Measurements from ENCODE around the gene MMP11. TPM values are rescaled to one million over a fixed set of nuclear protein-coding genes. Genes with fewer than 3 reads are reported as not detected.

The MMP11 gene
- total and polyA plus RNA-seq, 12 donors, result 0.44 to 7.4 (median 4.3) TPM

DNA sequence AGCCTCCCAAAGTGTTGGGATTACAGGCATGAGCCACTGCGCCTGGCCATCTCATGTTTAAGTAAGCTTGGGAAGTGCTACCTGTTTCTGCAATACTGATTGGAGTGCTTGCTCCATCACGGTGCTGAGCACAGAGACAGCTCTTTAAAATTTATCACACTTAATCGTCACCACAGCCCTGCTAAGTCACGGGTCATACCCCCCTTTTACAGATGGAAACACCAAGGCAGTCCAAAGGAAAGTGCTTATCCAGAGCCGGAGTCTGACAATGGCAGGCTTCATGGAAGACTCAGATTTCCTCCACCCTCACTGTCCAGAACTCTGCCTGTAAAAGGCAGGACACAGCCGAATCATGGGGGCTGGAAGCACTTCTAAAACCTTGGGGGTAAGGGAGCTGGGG lies 12.6 kb upstream of the MMP11 start:
- Histone ChIP-seq H3K9me3 (replicated peaks in 1 of 3) (no peaks in the 10 kb centered on the region), H3K4me3 (no peak overlapping the region), H3K4me1 (replicated peaks in 1 of 2) (peaks cover 0 to 14% of the 10 kb centered on the region in 2 donors), H3K27ac (no peak overlapping the region), H3K36me3 (replicated peaks in 1 of 2) (no peaks in the 10 kb centered on the region), H3K27me3 (no peaks in the 10 kb centered on the region)
- no peak for DNase-seq
- intact Hi-C loops (cut with DNase I), result loop anchor here in 1 of 2 donors (10.0 kb wide), 1 partner anchor 135 kb away; no protein-coding TSS in a partner anchor
- WGBS, 4 donors, result 82 to 97% (median 89%) methylated on average over 6 of the region's 6 CpGs
- no peak for TF ChIP-seq POLR2A (IDR thresholded peaks at IDR 0.05)
- TF ChIP-seq, protein P1, sequence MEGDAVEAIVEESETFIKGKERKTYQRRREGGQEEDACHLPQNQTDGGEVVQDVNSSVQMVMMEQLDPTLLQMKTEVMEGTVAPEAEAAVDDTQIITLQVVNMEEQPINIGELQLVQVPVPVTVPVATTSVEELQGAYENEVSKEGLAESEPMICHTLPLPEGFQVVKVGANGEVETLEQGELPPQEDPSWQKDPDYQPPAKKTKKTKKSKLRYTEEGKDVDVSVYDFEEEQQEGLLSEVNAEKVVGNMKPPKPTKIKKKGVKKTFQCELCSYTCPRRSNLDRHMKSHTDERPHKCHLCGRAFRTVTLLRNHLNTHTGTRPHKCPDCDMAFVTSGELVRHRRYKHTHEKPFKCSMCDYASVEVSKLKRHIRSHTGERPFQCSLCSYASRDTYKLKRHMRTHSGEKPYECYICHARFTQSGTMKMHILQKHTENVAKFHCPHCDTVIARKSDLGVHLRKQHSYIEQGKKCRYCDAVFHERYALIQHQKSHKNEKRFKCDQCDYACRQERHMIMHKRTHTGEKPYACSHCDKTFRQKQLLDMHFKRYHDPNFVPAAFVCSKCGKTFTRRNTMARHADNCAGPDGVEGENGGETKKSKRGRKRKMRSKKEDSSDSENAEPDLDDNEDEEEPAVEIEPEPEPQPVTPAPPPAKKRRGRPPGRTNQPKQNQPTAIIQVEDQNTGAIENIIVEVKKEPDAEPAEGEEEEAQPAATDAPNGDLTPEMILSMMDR (IDR thresholded peaks at IDR 0.05), result no peak

DNA sequence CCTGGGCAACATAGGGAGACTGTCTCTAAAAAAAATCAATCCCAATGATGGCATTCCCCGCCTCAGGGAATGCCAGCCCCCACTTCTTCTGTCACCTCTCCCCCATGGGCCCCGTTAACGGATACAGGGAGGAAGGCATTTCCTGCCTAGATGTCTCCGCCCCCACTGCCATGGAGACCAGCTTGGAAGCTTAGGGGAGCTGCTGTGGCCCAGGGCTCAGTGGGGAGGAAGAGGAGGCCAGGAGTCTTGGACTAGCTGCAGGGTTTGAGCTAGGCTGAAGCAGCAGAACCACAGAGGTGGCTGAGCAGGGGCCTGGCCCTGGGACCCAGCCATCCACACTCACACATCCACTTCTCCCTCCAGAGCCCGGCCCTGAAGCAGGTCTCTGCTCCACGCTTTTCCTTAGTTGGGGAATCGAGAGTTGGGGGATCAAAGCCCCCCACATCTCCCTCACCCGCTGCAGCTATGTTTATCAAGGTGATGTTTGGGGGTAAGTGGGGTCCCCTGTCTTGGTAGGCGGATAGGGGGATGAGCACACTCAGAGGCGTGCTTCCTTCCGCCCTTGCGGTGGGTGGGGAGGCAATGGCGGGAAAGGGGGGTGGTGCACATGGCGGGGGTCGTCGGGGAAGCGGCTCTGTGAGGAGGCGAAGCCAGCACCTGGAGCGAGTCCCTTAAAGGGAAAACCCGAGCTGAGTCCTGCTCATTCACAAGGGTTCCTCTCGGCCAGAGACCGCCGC lies 9.6 kb upstream of the MMP11 start, which contains the start of gene C22orf15:
TSS of gene C22orf15 (plus strand) at position 149 of the 737 bp plus-strand sequence. CDS start at position 466, 317 bp downstream.
- no peak for TF ChIP-seq POLR2A (IDR thresholded peaks at IDR 0.05)
- TF ChIP-seq, protein P1 (IDR thresholded peaks at IDR 0.05), result no peak
- H3K27ac ChIP-seq, result no peak within 1 kb of the TSS
- H3K27me3 ChIP-seq, result no peaks in the 10 kb centered on the region
- intact Hi-C loops (cut with DNase I), result loop anchor here in 1 of 2 donors (10.0 kb wide), 1 partner anchor 138 kb away; no protein-coding TSS in a partner anchor
- WGBS, 4 donors, result 52 to 69% (median 58%) methylated on average over 14 to 23 of the region's 23 CpGs
- H3K4me3 ChIP-seq, result no peak within 1 kb of the TSS
- no peaks in the 10 kb centered on the region for H3K9me3 ChIP-seq (replicated peaks in 1 of 3)
- peaks cover 0 to 26% of the 10 kb centered on the region in 2 donors for H3K4me1 ChIP-seq (replicated peaks in 1 of 2)
- no peaks in the 10 kb centered on the region for H3K36me3 ChIP-seq (replicated peaks in 1 of 2)
- DNase-seq, result no peak

DNA sequence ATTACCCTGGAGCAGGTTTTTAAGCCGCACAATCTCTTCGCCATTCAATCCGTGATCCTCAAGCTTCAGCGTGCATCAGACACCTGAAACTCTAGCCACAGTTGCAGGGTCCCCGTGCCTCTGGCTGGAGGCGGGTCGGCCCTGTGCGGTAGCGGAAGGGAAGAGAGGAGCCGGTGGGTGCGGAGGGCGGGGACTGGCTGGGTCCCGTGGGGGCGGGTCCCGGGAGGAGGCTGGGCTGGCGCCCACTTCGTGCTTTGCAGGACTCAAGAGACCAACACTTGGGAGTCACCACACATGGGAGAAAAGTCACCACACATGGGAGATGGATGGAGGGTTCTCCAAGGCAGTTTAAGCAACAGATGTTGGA lies 9.1 kb upstream of the MMP11 start:
- H3K27ac ChIP-seq, result no peak overlapping the region
- intact Hi-C loops (cut with DNase I), result loop anchor here in 1 of 2 donors (10.0 kb wide), 1 partner anchor 139 kb away; no protein-coding TSS in a partner anchor
- H3K36me3 ChIP-seq (replicated peaks in 1 of 2), result no peaks in the 10 kb centered on the region
- no peaks in the 10 kb centered on the region for H3K27me3 ChIP-seq
- H3K4me3 ChIP-seq, result no peak overlapping the region
- H3K9me3 ChIP-seq (replicated peaks in 1 of 3), result no peaks in the 10 kb centered on the region
- WGBS, 4 donors, result 33 to 67% (median 60%) methylated on average over 3 to 17 of the region's 17 CpGs
- TF ChIP-seq POLR2A (IDR thresholded peaks at IDR 0.05), result no peak
- TF ChIP-seq, protein P1 (IDR thresholded peaks at IDR 0.05), result no peak
- peaks cover 0 to 29% of the 10 kb centered on the region in 2 donors for H3K4me1 ChIP-seq (replicated peaks in 1 of 2)
- no peak for DNase-seq

DNA sequence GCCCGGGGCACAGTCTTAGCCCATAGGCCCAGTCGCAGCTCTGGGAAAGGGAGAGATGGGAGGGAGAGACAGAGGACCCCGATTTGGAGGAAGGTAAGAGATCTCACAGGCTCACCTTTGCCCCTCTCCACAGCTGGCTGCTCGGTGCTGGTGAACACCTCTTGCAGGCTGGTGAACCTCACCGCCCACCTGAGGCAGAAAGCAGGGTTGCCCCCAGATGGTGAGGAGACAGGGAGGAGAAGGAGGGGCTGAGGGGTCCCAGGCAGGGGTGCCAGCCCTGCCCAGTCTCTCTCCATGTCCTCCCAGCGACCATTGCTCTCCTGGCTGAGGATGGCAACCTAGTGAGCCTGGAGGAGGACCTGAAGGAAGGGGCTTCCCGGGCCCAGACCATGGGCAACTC lies 8.7 kb upstream of the MMP11 start:
- Histone ChIP-seq H3K4me3 (no peak overlapping the region), H3K36me3 (replicated peaks in 1 of 2) (no peaks in the 10 kb centered on the region), H3K4me1 (replicated peaks in 1 of 2) (peaks cover 0 to 33% of the 10 kb centered on the region in 2 donors), H3K27ac (no peak overlapping the region), H3K9me3 (replicated peaks in 1 of 3) (no peaks in the 10 kb centered on the region), H3K27me3 (no peaks in the 10 kb centered on the region)
- WGBS, 4 donors, result 74 to 84% (median 80%) methylated on average over 5 to 7 of the region's 7 CpGs
- no peak for TF ChIP-seq POLR2A (IDR thresholded peaks at IDR 0.05)
- TF ChIP-seq, protein P1 (IDR thresholded peaks at IDR 0.05), result no peak
- intact Hi-C loops (cut with DNase I), result loop anchor here in 1 of 2 donors (10.0 kb wide), 1 partner anchor 139 kb away; no protein-coding TSS in a partner anchor
- DNase-seq, result no peak
